MM.1S (cell line): ENCODE data around the gene ARHGAP28.
A peak's percentile ranks its signal among the peaks of the same experiment; 100 is the strongest.

ENCODE experiments used
- DNase-seq: peaks from one replicate; pipeline ENCODE4 v3.0.0-alpha.2; 2015
- H2AFZ ChIP-seq: fragments of 300-600 bp; sonication (generic); 2 replicates; pipeline ENCODE4 v1.6.0; 2016; ENCODE audit warnings: antibody characterized with exemption, low read length
- H3F3A ChIP-seq: fragments of 300-600 bp; sonication (generic); 2 replicates; pipeline ENCODE4 v1.6.1; 2016; ENCODE audit warnings: mild to moderate bottlenecking, antibody characterized with exemption, low read length, moderate library complexity, mixed read lengths; ENCODE audit not compliant: insufficient read depth
- H3K27ac ChIP-seq: fragments of 300-600 bp; sonication (generic); 2 replicates; pipeline ENCODE4 v1.5.1; 2016; ENCODE audit warnings: mild to moderate bottlenecking, low read length
- H3K27me3 ChIP-seq: fragments of 300-600 bp; sonication (generic); replicated peaks from 2 replicates; pipeline ENCODE4 v1.6.0; 2016; ENCODE audit warnings: low read length; ENCODE audit not compliant: insufficient read depth
- H3K36me3 ChIP-seq: fragments of 300-600 bp; sonication (generic); replicated peaks from 2 replicates; pipeline ENCODE4 v1.6.1; 2016; ENCODE audit warnings: mild to moderate bottlenecking, low read length, mixed read lengths; ENCODE audit not compliant: insufficient read depth
- H3K4me1 ChIP-seq: fragments of 300-600 bp; sonication (generic); 2 replicates; pipeline ENCODE4 v1.6.1; 2016; ENCODE audit warnings: low read length, mixed read lengths
- H3K4me2 ChIP-seq: fragments of 300-600 bp; sonication (generic); 2 replicates; pipeline ENCODE4 v1.6.0; 2016; ENCODE audit warnings: low read depth, low read length
- H3K4me3 ChIP-seq: fragments of 300-600 bp; sonication (generic); 2 replicates; pipeline ENCODE4 v1.5.1; 2016; ENCODE audit warnings: low read length, mixed read lengths
- H3K79me2 ChIP-seq: fragments of 300-600 bp; sonication (generic); 2 replicates; pipeline ENCODE4 v1.6.1; 2016; ENCODE audit warnings: mixed run types, low read length, mixed read lengths
- H3K9ac ChIP-seq: fragments of 300-600 bp; sonication (generic); 2 replicates; pipeline ENCODE4 v1.6.1; 2016; ENCODE audit warnings: low read length, mixed read lengths
- H3K9me2 ChIP-seq: fragments of 300-600 bp; sonication (generic); replicated peaks from 2 replicates; pipeline ENCODE4 v1.6.1; 2016; ENCODE audit warnings: mild to moderate bottlenecking, low read length, mixed read lengths; ENCODE audit not compliant: insufficient read depth
- H3K9me3 ChIP-seq: fragments of 300-600 bp; sonication (generic); replicated peaks from 2 replicates; pipeline ENCODE4 v1.6.1; 2016; ENCODE audit warnings: mild to moderate bottlenecking, low read length, mixed read lengths; ENCODE audit not compliant: insufficient read depth
- H4K20me1 ChIP-seq: fragments of 300-600 bp; sonication (generic); 2 replicates; pipeline ENCODE4 v1.6.1; 2016; ENCODE audit warnings: mild to moderate bottlenecking, low read length, moderate library complexity, mixed read lengths; ENCODE audit not compliant: insufficient read depth
- CTCF ChIP-seq: fragments of 300-600 bp; sonication (generic); IDR thresholded peaks from 2 replicates; pipeline ENCODE4 v1.5.1; 2016; ENCODE audit warnings: antibody characterized with exemption, low read length, mixed read lengths
- EZH2 ChIP-seq: fragments of 300-600 bp; sonication (generic); optimal IDR thresholded peaks from 2 replicates; pipeline ENCODE3; 2017; ENCODE audit warnings: low read depth, mild to moderate bottlenecking, antibody characterized with exemption, low read length, mixed read lengths
- EZH2phosphoT487 ChIP-seq: fragments of 300-600 bp; sonication (generic); IDR thresholded peaks from 2 replicates; pipeline ENCODE4 v1.6.1; 2018; ENCODE audit warnings: antibody characterized with exemption, low read length

The ARHGAP28 gene

GRCh38 chr18:6728809-6729246, 688 bp upstream of the ARHGAP28 start:
- Histone ChIP-seq H4K20me1 (no peaks in the 10 kb centered on the region), H3K4me2 (peak overlapping the region; percentile 86; the same call in 1 of the 2 replicates), H3K27me3 (no peaks in the 10 kb centered on the region), H3K36me3 (no peaks in the 10 kb centered on the region), H2AFZ (peak overlapping the region; percentile 42), H3K79me2 (no peaks in the 10 kb centered on the region), H3K9me2 (no peaks in the 10 kb centered on the region), H3K9me3 (no peaks in the 10 kb centered on the region), H3K4me1 (peaks cover 8% of the 10 kb centered on the region; the same call in 1 of the 2 replicates), H3F3A (peaks cover 7% of the 10 kb centered on the region; the same call in 1 of the 2 replicates), H3K27ac (no peak overlapping the region), H3K4me3 (peak overlapping the region; percentile 62), H3K9ac (no peak overlapping the region; the same call in 1 of the 2 replicates)
- DNase-seq: no peak
- TF ChIP-seq EZH2: no peak
- no peak for TF ChIP-seq CTCF
- no peak for TF ChIP-seq EZH2phosphoT487

DNA sequence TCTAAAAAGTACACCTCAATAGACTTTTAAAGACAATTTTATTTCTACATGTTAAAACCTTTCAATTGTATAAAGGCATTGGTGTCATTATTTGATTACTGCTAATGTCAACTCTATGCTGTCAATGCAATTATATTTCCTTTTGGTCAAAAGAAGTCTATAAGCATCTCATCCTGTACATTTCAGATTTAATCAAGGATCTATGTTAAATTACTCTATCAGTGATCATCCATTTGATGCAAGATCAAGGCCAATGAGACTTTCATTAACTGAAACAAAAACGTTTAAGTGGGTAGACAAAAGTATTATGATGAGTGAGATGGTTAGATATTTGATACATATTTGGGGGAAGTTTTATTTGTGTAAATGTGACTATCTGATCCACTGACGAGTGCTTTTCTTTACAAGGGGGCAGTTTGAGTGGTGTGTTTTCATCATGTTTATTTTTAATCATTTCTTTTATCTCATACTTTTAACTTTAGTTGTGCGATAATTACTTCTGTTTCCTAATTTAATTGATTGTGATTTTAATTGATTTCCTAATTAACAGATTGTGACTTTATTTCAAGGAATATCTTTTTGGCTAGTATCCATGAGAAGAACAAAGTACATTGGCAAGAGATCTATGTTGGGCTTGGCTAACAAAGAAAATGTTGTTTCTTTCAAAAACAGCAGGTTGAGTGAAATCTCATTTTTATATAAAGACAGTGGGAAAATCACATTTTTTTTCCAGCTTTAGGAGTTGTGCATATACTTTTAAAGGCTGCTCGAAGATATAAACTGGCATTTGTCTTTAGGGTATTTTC, 1.1 kb downstream of the ARHGAP28 start:
- no peaks in the 10 kb centered on the region for H3K79me2 ChIP-seq
- no peaks in the 10 kb centered on the region for H4K20me1 ChIP-seq
- no peaks in the 10 kb centered on the region for H3K9me2 ChIP-seq
- peak overlapping the region; percentile 86 for H3K4me2 ChIP-seq
- H3K9ac ChIP-seq: peak overlapping the region; percentile 17; the same call in 1 of the 2 replicates
- H3K4me1 ChIP-seq: peaks cover 8% of the 10 kb centered on the region; the same call in 1 of the 2 replicates
- no peaks in the 10 kb centered on the region for H3K27me3 ChIP-seq
- DNase-seq: no peak
- H3K4me3 ChIP-seq: peak overlapping the region; percentile 62
- no peaks in the 10 kb centered on the region for H3K36me3 ChIP-seq
- peak overlapping the region; percentile 42 for H2AFZ ChIP-seq
- H3F3A ChIP-seq: peaks cover 7% of the 10 kb centered on the region; the same call in 1 of the 2 replicates
- no peak overlapping the region; the same call in 1 of the 2 replicates for H3K27ac ChIP-seq
- H3K9me3 ChIP-seq: no peaks in the 10 kb centered on the region
- TF ChIP-seq CTCF (no peak), EZH2phosphoT487 (no peak), EZH2 (no peak)

DNA sequence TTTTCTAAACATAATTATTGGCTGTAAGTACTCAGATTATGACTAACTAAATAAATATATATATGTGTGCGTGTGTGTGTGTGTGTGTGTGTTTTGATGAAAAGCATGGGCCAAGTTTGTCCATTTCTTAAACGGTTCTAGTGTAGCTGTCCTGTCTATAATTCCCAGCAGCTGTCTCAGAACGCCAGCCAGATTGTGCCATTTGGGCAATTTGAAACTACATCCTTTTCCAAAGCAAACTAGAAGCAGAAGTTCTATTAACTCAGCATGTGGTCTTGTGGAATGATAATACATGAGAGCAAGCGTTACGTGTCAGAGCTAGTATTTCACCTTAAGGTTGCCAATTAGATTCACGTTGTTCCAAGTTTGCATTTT, 1.7 kb downstream of the ARHGAP28 start:
- Histone ChIP-seq H4K20me1 (no peaks in the 10 kb centered on the region), H2AFZ (no peak overlapping the region), H3K4me2 (no peak overlapping the region), H3K9me3 (no peaks in the 10 kb centered on the region), H3K9me2 (no peaks in the 10 kb centered on the region), H3F3A (peaks cover 7% of the 10 kb centered on the region; the same call in 1 of the 2 replicates), H3K4me3 (no peak overlapping the region), H3K36me3 (no peaks in the 10 kb centered on the region), H3K9ac (no peak overlapping the region), H3K79me2 (no peaks in the 10 kb centered on the region), H3K27me3 (no peaks in the 10 kb centered on the region), H3K27ac (no peak overlapping the region), H3K4me1 (peaks cover 8% of the 10 kb centered on the region; the same call in 1 of the 2 replicates)
- no peak for TF ChIP-seq CTCF
- TF ChIP-seq EZH2phosphoT487: no peak
- TF ChIP-seq EZH2: no peak
- DNase-seq: no peak
